NB4 (cell line): Measurements from ENCODE around the gene NR0B2.

Experiments used
- CTCF ChIP-seq: IDR thresholded peaks from one replicate; pipeline ENCODE4 v1.5.1; 2012; ENCODE audit warnings: low read depth, low read length
- MYC ChIP-seq: IDR thresholded peaks from 2 replicates; pipeline ENCODE4 v1.6.1; 2011; ENCODE audit warnings: low read depth, low read length
- POLR2A ChIP-seq: IDR thresholded peaks from 2 replicates; pipeline ENCODE4 v1.6.1; 2011; ENCODE audit warnings: mild to moderate bottlenecking; ENCODE audit not compliant: insufficient read length; ENCODE audit errors: extremely low read depth

- TF ChIP-seq CTCF (no peak), POLR2A (no peak), MYC (no peak)
Measured at GRCh38 chr1:26949926-26950319, 36.1 kb upstream of the NR0B2 start.
